Type B pancreatic cell (in vitro differentiated cells): Measurements from ENCODE around the gene SNX25. TPM values are rescaled to one million over a fixed set of nuclear protein-coding genes. Genes with fewer than 3 reads are reported as not detected.
"Not testable (repeated sequence)": the region's sequence is repeated elsewhere in the genome, so short reads cannot be mapped to it uniquely, and the experiment has no call there.

Experiments used
- DNase-seq: peaks from one replicate; pipeline ENCODE4 v3.0.0; 2021; ENCODE audit warnings: mixed read lengths; ENCODE audit not compliant: unreplicated experiment; ENCODE audit errors: extremely low spot score
- H3K27ac Mint-ChIP-seq: 2 replicates; pipeline ENCODE4 v1.8.0; 2021; ENCODE audit warnings: mild to moderate bottlenecking, mixed read lengths
- H3K27me3 Mint-ChIP-seq: 2 replicates; pipeline ENCODE4 v1.8.0; 2021; ENCODE audit warnings: mixed read lengths
- H3K36me3 Mint-ChIP-seq: 2 replicates; pipeline ENCODE4 v1.8.0; 2021; ENCODE audit warnings: mixed read lengths
- H3K4me1 Mint-ChIP-seq: one replicate; pipeline ENCODE4 v1.8.0; 2021; ENCODE audit warnings: mixed read lengths; ENCODE audit not compliant: unreplicated experiment
- H3K4me3 Mint-ChIP-seq: 2 replicates; pipeline ENCODE4 v1.8.0; 2021; ENCODE audit warnings: mild to moderate bottlenecking, mixed read lengths
- H3K9me3 Mint-ChIP-seq: 2 replicates; pipeline ENCODE4 v1.8.0; 2021; ENCODE audit warnings: mixed read lengths
- total RNA-seq: library from RNA; stranded (reverse); gene quantifications from 2 replicates; pipeline ENCODE4 v1.2.1, GENCODE V29; 2021; ENCODE audit warnings: low replicate concordance
- TF ChIP-seq, protein P1 (sequence below): fragments of 200-600 bp; sonication (generic); conservative IDR thresholded peaks from 2 replicates; pipeline ENCODE4 v1.5.0; 2021; ENCODE audit warnings: antibody characterized with exemption, mild to moderate bottlenecking

The SNX25 gene
- total RNA-seq, 1 donor from 2014 or later: 11.2 TPM

DNA sequence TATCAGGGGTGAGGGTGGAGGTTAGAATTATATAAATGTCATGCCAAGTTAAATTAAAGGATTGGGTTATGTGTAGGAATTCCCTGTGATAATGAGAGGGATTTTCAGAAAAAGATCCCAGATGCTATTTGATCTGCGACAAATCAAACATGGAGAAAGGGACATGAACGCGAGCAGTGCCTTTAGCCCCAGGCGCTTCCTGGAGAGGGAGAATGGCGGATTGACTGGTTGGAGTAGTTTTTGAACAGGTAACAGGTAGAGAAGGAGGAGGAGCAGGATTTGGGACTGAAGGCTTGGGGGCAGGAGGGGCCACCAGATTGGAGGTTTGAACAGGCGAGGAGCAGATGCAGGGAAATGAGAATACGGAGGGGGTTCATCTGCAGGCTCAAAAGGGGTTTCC is 119.2 kb downstream of the SNX25 start:
- H3K27me3 Mint-ChIP-seq: no peaks in the 10 kb centered on the region
- TF ChIP-seq, protein P1, sequence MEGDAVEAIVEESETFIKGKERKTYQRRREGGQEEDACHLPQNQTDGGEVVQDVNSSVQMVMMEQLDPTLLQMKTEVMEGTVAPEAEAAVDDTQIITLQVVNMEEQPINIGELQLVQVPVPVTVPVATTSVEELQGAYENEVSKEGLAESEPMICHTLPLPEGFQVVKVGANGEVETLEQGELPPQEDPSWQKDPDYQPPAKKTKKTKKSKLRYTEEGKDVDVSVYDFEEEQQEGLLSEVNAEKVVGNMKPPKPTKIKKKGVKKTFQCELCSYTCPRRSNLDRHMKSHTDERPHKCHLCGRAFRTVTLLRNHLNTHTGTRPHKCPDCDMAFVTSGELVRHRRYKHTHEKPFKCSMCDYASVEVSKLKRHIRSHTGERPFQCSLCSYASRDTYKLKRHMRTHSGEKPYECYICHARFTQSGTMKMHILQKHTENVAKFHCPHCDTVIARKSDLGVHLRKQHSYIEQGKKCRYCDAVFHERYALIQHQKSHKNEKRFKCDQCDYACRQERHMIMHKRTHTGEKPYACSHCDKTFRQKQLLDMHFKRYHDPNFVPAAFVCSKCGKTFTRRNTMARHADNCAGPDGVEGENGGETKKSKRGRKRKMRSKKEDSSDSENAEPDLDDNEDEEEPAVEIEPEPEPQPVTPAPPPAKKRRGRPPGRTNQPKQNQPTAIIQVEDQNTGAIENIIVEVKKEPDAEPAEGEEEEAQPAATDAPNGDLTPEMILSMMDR: no peak
- peaks cover 30% of the 10 kb centered on the region for H3K36me3 Mint-ChIP-seq
- no peak overlapping the region for H3K27ac Mint-ChIP-seq
- H3K4me1 Mint-ChIP-seq: no peaks in the 10 kb centered on the region
- DNase-seq: no peak
- no peak overlapping the region for H3K4me3 Mint-ChIP-seq
- H3K9me3 Mint-ChIP-seq: peaks cover 22% of the 10 kb centered on the region

DNA sequence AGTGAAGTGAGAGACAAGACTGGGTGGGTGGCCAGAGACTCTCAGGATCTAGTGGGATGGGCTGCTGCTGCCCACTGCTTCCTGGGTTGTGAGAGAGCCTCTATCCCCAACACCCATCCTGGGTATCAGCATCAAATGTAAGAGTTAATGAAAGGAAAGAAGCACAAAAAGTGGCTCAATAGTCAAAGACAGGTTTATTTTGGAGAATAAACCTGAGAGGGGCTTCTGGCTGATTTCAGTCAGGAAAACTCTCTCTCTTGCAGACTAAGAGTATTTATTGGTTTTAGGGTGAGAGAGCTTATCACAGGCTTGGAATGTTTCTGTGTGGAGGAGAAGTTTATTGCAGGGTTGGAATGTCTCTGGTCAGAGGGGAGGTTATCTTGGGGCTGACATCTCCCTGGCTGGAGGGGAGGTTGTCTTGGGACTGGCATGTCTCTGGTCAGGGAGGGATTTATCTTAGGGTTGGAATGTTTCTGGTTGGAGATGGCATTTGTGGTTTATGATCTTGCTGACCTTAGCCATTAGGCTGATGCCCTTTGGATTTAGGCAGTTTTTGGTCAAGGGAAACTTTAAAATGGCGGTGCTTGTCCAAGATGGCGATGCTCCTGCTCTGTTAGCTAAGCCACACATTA is 120.6 kb downstream of the SNX25 start:
- H3K36me3 Mint-ChIP-seq: peaks cover 21% of the 10 kb centered on the region
- not testable (repeated sequence) for H3K27me3 Mint-ChIP-seq, H3K4me3 Mint-ChIP-seq, H3K27ac Mint-ChIP-seq, DNase-seq, H3K4me1 Mint-ChIP-seq
- peaks cover 22% of the 10 kb centered on the region for H3K9me3 Mint-ChIP-seq

- DNase-seq: no peak
- Mint-ChIP-seq H3K27ac (no peak overlapping the region), H3K9me3 (peaks cover 22% of the 10 kb centered on the region), H3K4me1 (no peaks in the 10 kb centered on the region), H3K36me3 (peaks cover 31% of the 10 kb centered on the region), H3K4me3 (no peak overlapping the region), H3K27me3 (no peaks in the 10 kb centered on the region)
- TF ChIP-seq, protein P1: no peak
These were observed 123.4 kb downstream of the SNX25 start for GRCh38 chr4:185332575-185333464.

- Mint-ChIP-seq H3K9me3 (peaks cover 11% of the 10 kb centered on the region), H3K4me1 (no peaks in the 10 kb centered on the region), H3K4me3 (no peak overlapping the region), H3K27ac (no peak overlapping the region), H3K27me3 (no peaks in the 10 kb centered on the region), H3K36me3 (peaks cover 27% of the 10 kb centered on the region)
- DNase-seq: no peak
- TF ChIP-seq, protein P1: no peak
These were observed 124.9 kb downstream of the SNX25 start for GRCh38 chr4:185334326-185334725.

GRCh38 chr4:185335579-185335978 is 126.2 kb downstream of the SNX25 start:
- no peak overlapping the region for H3K4me3 Mint-ChIP-seq
- peaks cover 18% of the 10 kb centered on the region for H3K36me3 Mint-ChIP-seq
- H3K4me1 Mint-ChIP-seq: no peaks in the 10 kb centered on the region
- no peaks in the 10 kb centered on the region for H3K27me3 Mint-ChIP-seq
- H3K9me3 Mint-ChIP-seq: no peaks in the 10 kb centered on the region
- TF ChIP-seq, protein P1: no peak
- no peak for DNase-seq
- no peak overlapping the region for H3K27ac Mint-ChIP-seq

DNA sequence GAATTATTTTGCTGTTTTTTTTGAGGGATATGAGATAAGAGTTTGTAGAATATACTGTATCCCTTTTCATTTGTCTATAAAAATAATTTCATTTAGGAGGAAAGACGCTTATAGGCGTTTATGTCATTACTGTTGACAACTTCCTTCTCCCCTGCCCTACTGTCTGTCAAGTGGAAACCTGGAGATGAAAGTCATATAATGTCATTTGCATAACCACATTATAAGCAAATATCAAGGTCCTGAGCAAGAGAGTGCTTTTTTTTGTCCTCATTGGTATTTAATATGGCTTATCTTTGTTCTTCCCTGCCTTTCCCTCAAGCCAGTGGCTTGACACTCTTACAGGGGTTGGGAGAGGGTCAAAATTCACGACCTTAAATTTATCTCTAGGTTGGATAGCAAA is 130.5 kb downstream of the SNX25 start:
- Mint-ChIP-seq H3K27ac (no peak overlapping the region), H3K4me1 (no peaks in the 10 kb centered on the region), H3K27me3 (no peaks in the 10 kb centered on the region), H3K4me3 (no peak overlapping the region), H3K36me3 (peaks cover 34% of the 10 kb centered on the region), H3K9me3 (no peaks in the 10 kb centered on the region)
- no peak for DNase-seq
- TF ChIP-seq, protein P1: no peak
